HEK293 (cell line): ENCODE results near the gene LEP.

Experiments used
- CTCF ChIA-PET: fragments of 350-600 bp; formaldehyde crosslinking; extraction: SDS; loops from one replicate; lab custom pipeline; 2021; ENCODE audit warnings: antibody characterized with exemption; lab: Yijun Ruan, JAX
- POLR2A ChIA-PET: fragments of 300-600 bp; formaldehyde crosslinking; extraction: SDS; loops from one replicate; lab custom pipeline; 2020; ENCODE audit warnings: antibody characterized with exemption, inconsistent platforms; lab: Yijun Ruan, JAX
- H3K27ac ChIP-seq: fragments of 200-500 bp; sonication (Bioruptor generic); 2 replicates; pipeline ENCODE4 v1.5.1; 2014; ENCODE audit warnings: low read depth, low read length, control low read depth, inconsistent platforms; ENCODE audit errors: extremely low read depth
- H3K36me3 ChIP-seq, 2 experiments: fragments of 200-500 bp in 1 of 2; sonication (Bioruptor generic) in 1 of 2; 1 replicate in 1 of 2; 2 replicates in 1 of 2; pipeline ENCODE4 v1.5.1; 2014 to 2017; ENCODE audit warnings: inconsistent platforms in 2 of 2, low read length in 2 of 2; ENCODE audit not compliant: control insufficient read depth in 2 of 2, insufficient read depth in 1 of 2
- H3K4me1 ChIP-seq: fragments of 200-500 bp; sonication (Bioruptor generic); 2 replicates; pipeline ENCODE4 v1.5.1; 2014; ENCODE audit warnings: mild to moderate bottlenecking, low read length, inconsistent platforms; ENCODE audit not compliant: control insufficient read depth, insufficient read depth
- H3K4me3 ChIP-seq: 2 replicates; pipeline ENCODE4 v1.5.1; 2011; ENCODE audit warnings: low read depth, mild to moderate bottlenecking, control low read depth, low read length, moderate library complexity
- H3K9me3 ChIP-seq: fragments of 200-500 bp; sonication (Bioruptor generic); 2 replicates; pipeline ENCODE4 v1.5.1; 2014; ENCODE audit warnings: low read depth, low read length, inconsistent platforms; ENCODE audit not compliant: control insufficient read depth, insufficient read depth
- GFI1B ChIP-seq: fragments of 450-650 bp; formaldehyde crosslinking; IDR thresholded peaks from 2 replicates; pipeline ENCODE4 v1.5.1; 2016; ENCODE audit warnings: missing biosample characterization, missing genetic modification characterization
- HOXA7 ChIP-seq: sonication (generic); formaldehyde crosslinking; IDR thresholded peaks from 2 replicates; pipeline ENCODE4 v1.8.1; 2022; ENCODE audit warnings: missing genetic modification reagents, borderline replicate concordance
- TCF7L2 ChIP-seq: IDR thresholded peaks from 2 replicates; pipeline ENCODE4 v1.6.1; 2011; ENCODE audit warnings: low read depth, mild to moderate bottlenecking, inconsistent platforms, low read length, moderate library complexity, borderline replicate concordance
- YY1 ChIP-seq: fragments of 450-650 bp; formaldehyde crosslinking; IDR thresholded peaks from 2 replicates; pipeline ENCODE4 v1.5.1; 2018; ENCODE audit warnings: missing biosample characterization, missing genetic modification characterization
- ZFP69B ChIP-seq: fragments of 450-650 bp; formaldehyde crosslinking; IDR thresholded peaks from 2 replicates; pipeline ENCODE4 v1.5.1; 2016; ENCODE audit warnings: missing biosample characterization, missing genetic modification characterization
- ZIC2 ChIP-seq: fragments of 450-650 bp; formaldehyde crosslinking; IDR thresholded peaks from 2 replicates; pipeline ENCODE4 v1.5.1; 2016; ENCODE audit warnings: missing biosample characterization, missing genetic modification characterization
- ZNF140 ChIP-seq: fragments of 450-650 bp; formaldehyde crosslinking; IDR thresholded peaks from 2 replicates; pipeline ENCODE4 v1.5.1; 2016; ENCODE audit warnings: missing biosample characterization, missing genetic modification characterization
- ZNF239 ChIP-seq: fragments of 450-650 bp; formaldehyde crosslinking; IDR thresholded peaks from 2 replicates; pipeline ENCODE4 v1.5.1; 2016; ENCODE audit warnings: missing biosample characterization, missing genetic modification characterization
- ZNF341 ChIP-seq: fragments of 450-650 bp; formaldehyde crosslinking; IDR thresholded peaks from 2 replicates; pipeline ENCODE4; 2016; ENCODE audit warnings: low read depth, missing biosample characterization, missing genetic modification characterization
- ZNF473 ChIP-seq: fragments of 450-650 bp; formaldehyde crosslinking; IDR thresholded peaks from 2 replicates; pipeline ENCODE4 v1.5.1; 2017; ENCODE audit warnings: missing biosample characterization, missing genetic modification characterization
- ZNF549 ChIP-seq: fragments of 450-650 bp; IDR thresholded peaks from 2 replicates; pipeline ENCODE4 v1.5.1; 2018; ENCODE audit warnings: missing biosample characterization, missing genetic modification characterization, mild to moderate bottlenecking, inconsistent platforms, moderate library complexity
- ZNF555 ChIP-seq: fragments of 450-650 bp; formaldehyde crosslinking; conservative IDR thresholded peaks from 2 replicates; pipeline ENCODE4 v1.5.1; 2017; ENCODE audit warnings: missing biosample characterization, mild to moderate bottlenecking, missing genetic modification characterization, inconsistent platforms
- ZNF626 ChIP-seq: fragments of 450-650 bp; sonication (Bioruptor Pico); formaldehyde crosslinking; IDR thresholded peaks from 2 replicates; pipeline ENCODE4 v1.5.1; 2018; ENCODE audit warnings: missing biosample characterization, missing genetic modification characterization, inconsistent platforms
- ZNF677 ChIP-seq: fragments of 450-650 bp; IDR thresholded peaks from 2 replicates; pipeline ENCODE4 v1.5.0; 2018; ENCODE audit warnings: missing biosample characterization, mild to moderate bottlenecking, missing genetic modification characterization, moderate library complexity
- ZSCAN16 ChIP-seq: fragments of 450-650 bp; formaldehyde crosslinking; IDR thresholded peaks from 2 replicates; pipeline ENCODE4 v1.5.1; 2016; ENCODE audit warnings: missing biosample characterization, missing genetic modification characterization
- TF ChIP-seq, protein P1 (sequence below): fragments of 450-650 bp; formaldehyde crosslinking; IDR thresholded peaks from 2 replicates; pipeline ENCODE4 v1.5.1; 2016; ENCODE audit warnings: missing biosample characterization, missing genetic modification characterization
- TF ChIP-seq, protein P2 (sequence below): fragments of 450-650 bp; formaldehyde crosslinking; IDR thresholded peaks from 2 replicates; pipeline ENCODE4 v1.5.1; 2017; ENCODE audit warnings: missing biosample characterization, missing genetic modification characterization
- TF ChIP-seq, protein P3 (sequence below): fragments of 450-650 bp; formaldehyde crosslinking; IDR thresholded peaks from 2 replicates; pipeline ENCODE4 v1.5.1; 2016; ENCODE audit warnings: missing biosample characterization, missing genetic modification characterization
- TF ChIP-seq, protein P4 (sequence below): fragments of 450-650 bp; formaldehyde crosslinking; IDR thresholded peaks from 2 replicates; pipeline ENCODE4 v1.5.1; 2016; ENCODE audit warnings: missing biosample characterization, missing genetic modification characterization
- TF ChIP-seq, protein P5 (sequence below): fragments of 450-650 bp; formaldehyde crosslinking; IDR thresholded peaks from 2 replicates; pipeline ENCODE4 v1.5.1; 2016; ENCODE audit warnings: missing biosample characterization, missing genetic modification characterization

LEP gene

DNA sequence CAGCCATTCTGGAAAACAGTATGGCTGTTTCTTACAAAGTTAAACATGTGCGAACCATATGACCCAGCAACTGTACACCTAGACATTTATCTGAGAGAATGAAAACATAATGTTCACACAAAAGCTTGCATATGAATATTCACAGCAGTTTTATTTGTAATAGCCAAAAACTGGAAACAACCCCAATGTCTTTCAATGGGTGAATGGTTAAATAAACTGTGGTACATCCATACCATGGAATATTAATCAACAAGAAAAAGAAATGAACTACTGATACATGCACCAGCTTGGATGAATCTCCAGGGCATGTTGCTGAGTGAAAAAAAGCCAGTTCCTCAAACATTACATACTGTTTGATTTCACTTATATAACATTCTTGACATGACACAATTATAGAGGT is 37.3 kb downstream of the LEP start:
- Histone ChIP-seq H3K27ac (no peak overlapping the region), H3K9me3 (no peaks in the 10 kb centered on the region), H3K36me3 (no peaks in the 10 kb centered on the region), H3K4me3 (no peak overlapping the region), H3K4me1 (no peaks in the 10 kb centered on the region)
- POLR2A ChIA-PET: no interaction called here
- TF ChIP-seq ZNF677 (tag by site-specific recombination) (no peak), ZNF626 (tag by site-specific recombination) (no peak), ZNF140 (tag by site-specific recombination) (no peak), YY1 (tag by site-specific recombination) (no peak), TCF7L2 (no peak), ZNF555 (tag by site-specific recombination) (no peak), HOXA7 (CRISPR knock-in tag) (no peak), ZNF341 (no peak), ZFP69B (tag by site-specific recombination) (no peak), ZNF549 (no peak), GFI1B (tag by site-specific recombination) (no peak), ZSCAN16 (tag by site-specific recombination) (no peak), ZNF473 (tag by site-specific recombination) (no peak), ZIC2 (tag by site-specific recombination) (no peak), ZNF239 (tag by site-specific recombination) (no peak)
- TF ChIP-seq, protein P1, sequence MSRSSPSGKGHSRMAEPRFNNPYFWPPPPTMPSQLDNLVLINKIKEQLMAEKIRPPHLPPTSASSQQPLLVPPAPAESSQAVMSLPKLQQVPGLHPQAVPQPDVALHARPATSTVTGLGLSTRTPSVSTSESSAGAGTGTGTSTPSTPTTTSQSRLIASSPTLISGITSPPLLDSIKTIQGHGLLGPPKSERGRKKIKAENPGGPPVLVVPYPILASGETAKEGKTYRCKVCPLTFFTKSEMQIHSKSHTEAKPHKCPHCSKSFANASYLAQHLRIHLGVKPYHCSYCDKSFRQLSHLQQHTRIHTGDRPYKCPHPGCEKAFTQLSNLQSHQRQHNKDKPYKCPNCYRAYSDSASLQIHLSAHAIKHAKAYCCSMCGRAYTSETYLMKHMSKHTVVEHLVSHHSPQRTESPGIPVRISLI (tag by site-specific recombination): no peak
- TF ChIP-seq, protein P2, sequence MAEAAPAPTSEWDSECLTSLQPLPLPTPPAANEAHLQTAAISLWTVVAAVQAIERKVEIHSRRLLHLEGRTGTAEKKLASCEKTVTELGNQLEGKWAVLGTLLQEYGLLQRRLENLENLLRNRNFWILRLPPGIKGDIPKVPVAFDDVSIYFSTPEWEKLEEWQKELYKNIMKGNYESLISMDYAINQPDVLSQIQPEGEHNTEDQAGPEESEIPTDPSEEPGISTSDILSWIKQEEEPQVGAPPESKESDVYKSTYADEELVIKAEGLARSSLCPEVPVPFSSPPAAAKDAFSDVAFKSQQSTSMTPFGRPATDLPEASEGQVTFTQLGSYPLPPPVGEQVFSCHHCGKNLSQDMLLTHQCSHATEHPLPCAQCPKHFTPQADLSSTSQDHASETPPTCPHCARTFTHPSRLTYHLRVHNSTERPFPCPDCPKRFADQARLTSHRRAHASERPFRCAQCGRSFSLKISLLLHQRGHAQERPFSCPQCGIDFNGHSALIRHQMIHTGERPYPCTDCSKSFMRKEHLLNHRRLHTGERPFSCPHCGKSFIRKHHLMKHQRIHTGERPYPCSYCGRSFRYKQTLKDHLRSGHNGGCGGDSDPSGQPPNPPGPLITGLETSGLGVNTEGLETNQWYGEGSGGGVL (tag by site-specific recombination): no peak
- TF ChIP-seq, protein P3, sequence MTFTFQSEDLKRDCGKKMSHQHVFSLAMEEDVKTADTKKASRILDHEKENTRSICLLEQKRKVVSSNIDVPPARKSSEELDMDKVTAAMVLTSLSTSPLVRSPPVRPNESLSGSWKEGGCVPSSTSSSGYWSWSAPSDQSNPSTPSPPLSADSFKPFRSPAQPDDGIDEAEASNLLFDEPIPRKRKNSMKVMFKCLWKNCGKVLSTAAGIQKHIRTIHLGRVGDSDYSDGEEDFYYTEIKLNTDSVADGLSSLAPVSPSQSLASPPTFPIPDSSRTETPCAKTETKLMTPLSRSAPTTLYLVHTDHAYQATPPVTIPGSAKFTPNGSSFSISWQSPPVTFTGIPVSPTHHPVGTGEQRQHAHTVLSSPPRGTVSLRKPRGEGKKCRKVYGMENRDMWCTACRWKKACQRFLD (tag by site-specific recombination): no peak
- TF ChIP-seq, protein P4, sequence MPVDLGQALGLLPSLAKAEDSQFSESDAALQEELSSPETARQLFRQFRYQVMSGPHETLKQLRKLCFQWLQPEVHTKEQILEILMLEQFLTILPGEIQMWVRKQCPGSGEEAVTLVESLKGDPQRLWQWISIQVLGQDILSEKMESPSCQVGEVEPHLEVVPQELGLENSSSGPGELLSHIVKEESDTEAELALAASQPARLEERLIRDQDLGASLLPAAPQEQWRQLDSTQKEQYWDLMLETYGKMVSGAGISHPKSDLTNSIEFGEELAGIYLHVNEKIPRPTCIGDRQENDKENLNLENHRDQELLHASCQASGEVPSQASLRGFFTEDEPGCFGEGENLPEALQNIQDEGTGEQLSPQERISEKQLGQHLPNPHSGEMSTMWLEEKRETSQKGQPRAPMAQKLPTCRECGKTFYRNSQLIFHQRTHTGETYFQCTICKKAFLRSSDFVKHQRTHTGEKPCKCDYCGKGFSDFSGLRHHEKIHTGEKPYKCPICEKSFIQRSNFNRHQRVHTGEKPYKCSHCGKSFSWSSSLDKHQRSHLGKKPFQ: no peak
- TF ChIP-seq, protein P5, sequence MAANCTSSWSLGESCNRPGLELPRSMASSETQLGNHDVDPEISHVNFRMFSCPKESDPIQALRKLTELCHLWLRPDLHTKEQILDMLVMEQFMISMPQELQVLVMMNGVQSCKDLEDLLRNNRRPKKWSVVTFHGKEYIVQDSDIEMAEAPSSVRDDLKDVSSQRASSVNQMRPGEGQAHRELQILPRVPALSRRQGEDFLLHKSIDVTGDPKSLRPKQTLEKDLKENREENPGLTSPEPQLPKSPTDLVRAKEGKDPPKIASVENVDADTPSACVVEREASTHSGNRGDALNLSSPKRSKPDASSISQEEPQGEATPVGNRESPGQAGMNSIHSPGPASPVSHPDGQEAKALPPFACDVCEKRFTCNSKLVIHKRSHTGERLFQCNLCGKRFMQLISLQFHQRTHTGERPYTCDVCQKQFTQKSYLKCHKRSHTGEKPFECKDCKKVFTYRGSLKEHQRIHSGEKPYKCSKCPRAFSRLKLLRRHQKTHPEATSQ (tag by site-specific recombination): no peak
- CTCF ChIA-PET: interaction anchor here (0.8 kb wide), 1 partner anchor 69 kb away, joined by 4 read pairs; no protein-coding TSS in a partner anchor
